Ishikawa (cell line): ENCODE results near the gene ATRNL1.

Source experiments
- CEBPB ChIP-seq: IDR thresholded peaks from 2 replicates; pipeline ENCODE4 v1.6.1; 2012
- CREB1 ChIP-seq: IDR thresholded peaks from 2 replicates; pipeline ENCODE4 v1.6.1; 2012; ENCODE audit warnings: low read depth
- EGR1 ChIP-seq: IDR thresholded peaks from 2 replicates; pipeline ENCODE4 v1.6.1; 2012
- EP300 ChIP-seq: IDR thresholded peaks from 2 replicates; pipeline ENCODE4 v1.6.1; 2012; ENCODE audit warnings: borderline replicate concordance
- NFIC ChIP-seq: IDR thresholded peaks from 2 replicates; pipeline ENCODE4 v1.6.1; 2012
- RAD21 ChIP-seq: IDR thresholded peaks from 2 replicates; pipeline ENCODE4 v1.6.1; 2012; ENCODE audit warnings: low read depth
- TAF1 ChIP-seq: IDR thresholded peaks from 2 replicates; pipeline ENCODE4 v1.6.1; 2012; ENCODE audit warnings: low read depth, mild to moderate bottlenecking
- TEAD4 ChIP-seq: IDR thresholded peaks from 2 replicates; pipeline ENCODE4 v1.6.1; 2012
- USF1 ChIP-seq: IDR thresholded peaks from 2 replicates; pipeline ENCODE4 v1.6.1; 2012
- YY1 ChIP-seq: IDR thresholded peaks from 2 replicates; pipeline ENCODE4 v1.6.1; 2012; ENCODE audit warnings: low read depth
- ZBTB7A ChIP-seq: IDR thresholded peaks from 2 replicates; pipeline ENCODE4 v1.6.1; 2012; ENCODE audit warnings: low read depth
- TF ChIP-seq, protein P1 (sequence below): IDR thresholded peaks from 2 replicates; pipeline ENCODE4 v1.6.1; 2012
- TF ChIP-seq, protein P2 (sequence below): IDR thresholded peaks from 2 replicates; pipeline ENCODE4 v1.6.1; 2012; ENCODE audit warnings: low read depth, mild to moderate bottlenecking

DNA sequence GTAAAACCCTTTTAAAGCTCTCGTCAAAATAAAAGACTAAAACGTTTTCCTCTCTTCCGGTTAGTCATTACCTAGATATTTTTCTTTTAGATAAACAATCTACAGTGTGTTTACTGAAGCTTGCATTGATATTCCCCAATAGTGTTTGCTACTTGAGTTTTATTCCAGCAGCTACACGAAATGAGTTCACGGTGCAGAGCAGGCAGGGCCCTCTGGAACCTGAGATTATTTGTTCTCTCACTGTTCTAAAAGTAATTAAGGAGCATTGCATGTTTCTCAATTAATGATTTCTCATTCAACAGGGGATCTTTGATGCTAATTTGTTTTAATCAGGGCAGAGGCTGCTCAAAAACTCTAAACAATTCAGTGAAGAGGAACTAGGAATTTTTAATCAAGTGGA lies 860.1 kb downstream of the ATRNL1 start:
- TF ChIP-seq EGR1 (no peak), TAF1 (no peak), NFIC (no peak), USF1 (no peak), EP300 (no peak), TEAD4 (no peak), YY1 (no peak), RAD21 (no peak), ZBTB7A (no peak), CEBPB (no peak), CREB1 (no peak)
- TF ChIP-seq, protein P1, sequence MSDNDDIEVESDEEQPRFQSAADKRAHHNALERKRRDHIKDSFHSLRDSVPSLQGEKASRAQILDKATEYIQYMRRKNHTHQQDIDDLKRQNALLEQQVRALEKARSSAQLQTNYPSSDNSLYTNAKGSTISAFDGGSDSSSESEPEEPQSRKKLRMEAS = no peak
- TF ChIP-seq, protein P2, sequence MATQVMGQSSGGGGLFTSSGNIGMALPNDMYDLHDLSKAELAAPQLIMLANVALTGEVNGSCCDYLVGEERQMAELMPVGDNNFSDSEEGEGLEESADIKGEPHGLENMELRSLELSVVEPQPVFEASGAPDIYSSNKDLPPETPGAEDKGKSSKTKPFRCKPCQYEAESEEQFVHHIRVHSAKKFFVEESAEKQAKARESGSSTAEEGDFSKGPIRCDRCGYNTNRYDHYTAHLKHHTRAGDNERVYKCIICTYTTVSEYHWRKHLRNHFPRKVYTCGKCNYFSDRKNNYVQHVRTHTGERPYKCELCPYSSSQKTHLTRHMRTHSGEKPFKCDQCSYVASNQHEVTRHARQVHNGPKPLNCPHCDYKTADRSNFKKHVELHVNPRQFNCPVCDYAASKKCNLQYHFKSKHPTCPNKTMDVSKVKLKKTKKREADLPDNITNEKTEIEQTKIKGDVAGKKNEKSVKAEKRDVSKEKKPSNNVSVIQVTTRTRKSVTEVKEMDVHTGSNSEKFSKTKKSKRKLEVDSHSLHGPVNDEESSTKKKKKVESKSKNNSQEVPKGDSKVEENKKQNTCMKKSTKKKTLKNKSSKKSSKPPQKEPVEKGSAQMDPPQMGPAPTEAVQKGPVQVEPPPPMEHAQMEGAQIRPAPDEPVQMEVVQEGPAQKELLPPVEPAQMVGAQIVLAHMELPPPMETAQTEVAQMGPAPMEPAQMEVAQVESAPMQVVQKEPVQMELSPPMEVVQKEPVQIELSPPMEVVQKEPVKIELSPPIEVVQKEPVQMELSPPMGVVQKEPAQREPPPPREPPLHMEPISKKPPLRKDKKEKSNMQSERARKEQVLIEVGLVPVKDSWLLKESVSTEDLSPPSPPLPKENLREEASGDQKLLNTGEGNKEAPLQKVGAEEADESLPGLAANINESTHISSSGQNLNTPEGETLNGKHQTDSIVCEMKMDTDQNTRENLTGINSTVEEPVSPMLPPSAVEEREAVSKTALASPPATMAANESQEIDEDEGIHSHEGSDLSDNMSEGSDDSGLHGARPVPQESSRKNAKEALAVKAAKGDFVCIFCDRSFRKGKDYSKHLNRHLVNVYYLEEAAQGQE = no peak
